Right lobe of liver (tissue), 6 donors: Measurements from ENCODE around the gene RAMAC. TPM values are rescaled to one million over a fixed set of nuclear protein-coding genes. Genes with fewer than 3 reads are reported as not detected.
"Not testable (repeated sequence)": the region's sequence is repeated elsewhere in the genome, so short reads cannot be mapped to it uniquely, and the experiment has no call there.

Experiments used
- ATAC-seq, 4 donors: fragments of 200-7000 bp; cut with Tn5 transposase; one replicate each; pipeline ENCODE4 v1.9.1; 2020; ENCODE audit warnings: mild to moderate bottlenecking in 4 of 4, moderate library complexity in 4 of 4
- DNase-seq, 3 donors: peaks; one replicate each; pipeline ENCODE4 v3.0.0-alpha.2; 2020
- H3K27ac ChIP-seq, 3 donors: fragments of 200-600 bp; one replicate each; pipeline ENCODE4 v1.8.0; 2022
- H3K27me3 ChIP-seq, 2 donors: fragments of 200-600 bp; one replicate each; pipeline ENCODE4 v1.8.0; 2022
- H3K36me3 ChIP-seq, 4 donors: fragments of 200-600 bp; sonication (generic) in 1 of 4; one replicate each; pipeline versions ENCODE4 v1.5.1 to v1.8.0; 2017 to 2022; ENCODE audit warnings: control low read depth in 1 of 4
- H3K4me1 ChIP-seq, 4 donors: fragments of 200-600 bp; sonication (generic) in 1 of 4; one replicate each; pipeline versions ENCODE4 v1.5.1 to v1.8.0; 2017 to 2022; ENCODE audit warnings: control low read depth in 1 of 4
- H3K4me3 ChIP-seq, 3 donors: fragments of 200-600 bp; one replicate each; pipeline ENCODE4 v1.8.0; 2022
- H3K9me3 ChIP-seq, 4 donors: fragments of 200-600 bp; sonication (generic) in 1 of 4; one replicate each; pipeline versions ENCODE4 v1.5.1 to v1.8.0; 2017 to 2022; ENCODE audit warnings: control low read depth in 1 of 4
- CTCF ChIP-seq, 4 donors: fragments of 200-600 bp in 3 of 4; fragments of 450-650 bp in 1 of 4; IDR thresholded peaks; one replicate each; pipeline versions ENCODE4 v1.5.1 to v1.8.0; 2016 to 2022; ENCODE audit warnings: antibody characterized with exemption in 4 of 4, mild to moderate bottlenecking in 2 of 4
- POLR2A ChIP-seq: fragments of 450-650 bp; IDR thresholded peaks from one replicate; pipeline ENCODE4 v1.6.1; 2017; ENCODE audit warnings: antibody characterized with exemption, mild to moderate bottlenecking
- WGBS: methylation state at CpG from one replicate; pipeline ENCODE4 v1.1.6; 2018; ENCODE audit warnings: low coverage, low lambda C conversion rate; ENCODE audit not compliant: insufficient coverage; ENCODE audit errors: missing lambda C conversion rate; 5-methylcytosine and 5-hydroxymethylcytosine counted together
- intact Hi-C, 2 donors: fragments of 100-400 bp; cut with DNase I; formaldehyde crosslinking; loops; one replicate each; pipeline versions ENCODE4 v1.11.2 to v1.14.1; 2022
- total RNA-seq, 6 experiments: library from RNA; depleted of rRNA in 2 of 6; stranded (reverse); fragments of >200 nt in 2 of 6; fragmentation: NEBNext Ultra II Directional in 3 of 6; extraction: Animal tissue kit (Norgen Biotek cat#: 25700) in 3 of 6; gene quantifications; one replicate each; pipeline versions ENCODE4 v1.1.0 to v1.2.4, GENCODE V29; 2016 to 2023
- donor health status: DM: no; HTN: yes; CAD: no.
- donor health status: DM: no; HTN: no; CAD: no.
- donor health status: DM: no; HTN: no; CAD: no.
- donor health status: DM: no; HTN: yes; CAD: no.
- donor health status: DM: no; HTN: yes; CAD: no.

RAMAC gene
- total RNA-seq, 6 experiments from 2014 or later = 8.1 to 13.5 (median 11.5) TPM

DNA sequence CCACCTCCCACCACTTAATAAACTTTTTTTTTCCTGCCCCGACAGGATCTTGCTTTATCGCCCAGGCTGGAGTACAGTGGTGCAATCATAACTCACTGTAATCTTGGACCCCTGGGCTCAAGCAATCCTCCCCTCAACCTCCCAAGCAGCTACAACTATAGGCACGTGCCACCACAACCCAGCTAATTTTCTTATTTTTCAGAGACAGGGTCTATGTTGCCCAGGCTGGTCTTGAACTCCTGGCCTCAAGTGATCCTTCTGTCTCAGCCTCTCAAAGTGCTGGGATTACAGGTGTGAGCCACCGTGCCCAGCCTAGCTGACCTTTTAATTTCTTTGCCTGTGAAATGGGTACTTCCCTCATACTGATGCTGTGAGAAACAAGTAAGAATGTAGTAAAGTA, 29.4 kb downstream of the RAMAC start:
- Histone ChIP-seq H3K36me3 (peaks cover 0 to 31% (median 16%) of the 10 kb centered on the region in 4 donors), H3K4me3 (no peak overlapping the region), H3K9me3 (no peaks in the 10 kb centered on the region), H3K27me3 (no peaks in the 10 kb centered on the region), H3K27ac (no peak overlapping the region), H3K4me1 (peaks cover 0 to 13% (median 5%) of the 10 kb centered on the region in 4 donors)
- TF ChIP-seq CTCF (IDR thresholded peaks at IDR 0.05) (no peak), POLR2A (no peak)
- ATAC-seq (no peak), DNase-seq (no peak)
- 75% methylated on average over 4 of the region's 4 CpGs for WGBS
- intact Hi-C loops = no loop called here

- DNase-seq = no peak
- intact Hi-C loops = no loop called here
- Histone ChIP-seq H3K4me3 (no peak overlapping the region), H3K9me3 (no peaks in the 10 kb centered on the region), H3K4me1 (peaks cover 0 to 6% (median 3%) of the 10 kb centered on the region in 4 donors), H3K36me3 (peaks cover 0 to 38% (median 21%) of the 10 kb centered on the region in 4 donors), H3K27ac (no peak overlapping the region), H3K27me3 (no peaks in the 10 kb centered on the region)
- 83% methylated on average over 5 of the region's 5 CpGs for WGBS
- no peak for ATAC-seq
- no peak for TF ChIP-seq CTCF (IDR thresholded peaks at IDR 0.05)
- no peak for TF ChIP-seq POLR2A
Observed at GRCh38 chr15:83016906-83017305, 30.9 kb downstream of the RAMAC start.

DNA sequence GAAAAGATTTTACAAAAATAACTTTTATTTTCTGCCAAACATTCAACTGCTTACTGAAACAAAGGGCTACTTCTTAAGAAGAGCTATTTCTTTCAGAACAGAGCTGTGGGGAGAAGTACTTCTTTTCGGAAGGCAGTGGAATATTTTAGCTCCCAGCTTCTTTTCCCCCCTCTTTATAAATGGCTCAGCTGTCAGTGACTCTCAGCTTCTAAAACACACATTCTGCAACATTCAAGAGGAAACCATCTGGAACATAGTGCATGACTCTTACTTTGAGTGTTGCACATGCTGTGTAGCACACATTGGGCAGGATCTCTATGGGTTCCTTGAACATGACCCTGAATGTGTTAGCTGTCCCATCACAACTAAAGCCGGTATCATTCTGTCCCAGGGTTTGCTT, 32.4 kb downstream of the RAMAC start:
- no peaks in the 10 kb centered on the region for H3K27me3 ChIP-seq
- no peaks in the 10 kb centered on the region for H3K4me1 ChIP-seq
- no peak overlapping the region for H3K27ac ChIP-seq
- ATAC-seq (no peak), DNase-seq (no peak)
- no peaks in the 10 kb centered on the region for H3K9me3 ChIP-seq
- peaks cover 0 to 38% (median 21%) of the 10 kb centered on the region in 4 donors for H3K36me3 ChIP-seq
- no peak overlapping the region for H3K4me3 ChIP-seq
- WGBS = 91% methylated on average over 2 of the region's 2 CpGs
- intact Hi-C loops = no loop called here
- no peak for TF ChIP-seq POLR2A
- no peak for TF ChIP-seq CTCF (IDR thresholded peaks at IDR 0.05)

GRCh38 chr15:83030021-83030420, 44.0 kb downstream of the RAMAC start:
- intact Hi-C loops = no loop called here
- H3K4me1 ChIP-seq = no peaks in the 10 kb centered on the region

GRCh38 chr15:83031234-83031633, 45.2 kb downstream of the RAMAC start:
- H3K4me1 ChIP-seq, H3K9me3 ChIP-seq, intact Hi-C loops, H3K27me3 ChIP-seq, H3K4me3 ChIP-seq, ATAC-seq, DNase-seq, H3K27ac ChIP-seq: not testable (repeated sequence)
- peaks cover 0 to 19% (median 2%) of the 10 kb centered on the region in 4 donors for H3K36me3 ChIP-seq
- WGBS = 98% methylated on average over 5 of the region's 6 CpGs

More at GRCh38 chr15:83030021-83030420, 44.0 kb downstream of the RAMAC start:
- no peak for ATAC-seq
- Histone ChIP-seq H3K4me3 (no peak overlapping the region), H3K9me3 (no peaks in the 10 kb centered on the region), H3K27ac (no peak overlapping the region), H3K36me3 (peaks cover 0 to 18% (median 2%) of the 10 kb centered on the region in 4 donors), H3K27me3 (no peaks in the 10 kb centered on the region)
- no peak for DNase-seq
- TF ChIP-seq CTCF (IDR thresholded peaks at IDR 0.05) (no peak), POLR2A (no peak)
- 96% methylated on average over 8 of the region's 8 CpGs for WGBS
